Keratinocyte (primary cell): ENCODE measurements around the gene HSBP1L1. TPM values are rescaled to one million over a fixed set of nuclear protein-coding genes. Genes with fewer than 3 reads are reported as not detected.

Source experiments
- DNase-seq: peaks from one replicate; pipeline ENCODE4 v3.0.0-alpha.2; 2011; ENCODE audit warnings: low read depth, missing footprints, low spot score
- FAIRE-seq: peaks from 2 replicates; lab custom pipeline; 2011; peaks lifted over from hg19 to GRCh38; lab: Jason Lieb, UNC
- H2AFZ ChIP-seq: 2 replicates; pipeline ENCODE4 v1.6.0; 2012; ENCODE audit warnings: low read length, control low read depth, inconsistent platforms; ENCODE audit not compliant: control insufficient read depth
- H3K27ac ChIP-seq: 2 replicates; pipeline ENCODE4 v1.5.1; 2011; ENCODE audit warnings: low read length; ENCODE audit not compliant: control insufficient read depth, insufficient read depth
- H3K27me3 ChIP-seq: 3 replicates; pipeline ENCODE4 v1.6.0; 2011; ENCODE audit warnings: low read length; ENCODE audit not compliant: control insufficient read depth, insufficient read depth; ENCODE audit errors: extremely low read depth
- H3K36me3 ChIP-seq, 2 experiments: 2 replicates in 1 of 2; 3 replicates in 1 of 2; pipeline ENCODE4 v1.5.1; 2011; ENCODE audit warnings: low read length in 2 of 2, mild to moderate bottlenecking in 1 of 2; ENCODE audit not compliant: control insufficient read depth in 2 of 2, insufficient read depth in 2 of 2; ENCODE audit errors: extremely low read depth in 1 of 2
- H3K4me1 ChIP-seq: 3 replicates; pipeline ENCODE4 v1.5.1; 2011; ENCODE audit warnings: low read length; ENCODE audit not compliant: control insufficient read depth, insufficient read depth; ENCODE audit errors: extremely low read depth
- H3K4me2 ChIP-seq: 3 replicates; pipeline ENCODE4 v1.6.0; 2011; ENCODE audit warnings: low read depth, low read length; ENCODE audit not compliant: control insufficient read depth, insufficient read depth; ENCODE audit errors: extremely low read depth
- H3K4me3 ChIP-seq, 3 experiments: fragments of 200-600 bp in 1 of 3; sonication (generic) in 1 of 3; 2 replicates in 2 of 3; 3 replicates in 1 of 3; pipeline ENCODE4 v1.5.1; 2011 to 2016; ENCODE audit warnings: low read length in 3 of 3, mild to moderate bottlenecking in 3 of 3, control low read depth in 2 of 3, inconsistent platforms in 1 of 3, low read depth in 1 of 3, mixed read lengths in 1 of 3, mixed run types in 1 of 3, moderate library complexity in 1 of 3; ENCODE audit not compliant: control insufficient read depth in 2 of 3, insufficient read depth in 2 of 3; ENCODE audit errors: extremely low read depth in 1 of 3
- H3K79me2 ChIP-seq: 2 replicates; pipeline ENCODE4 v1.6.0; 2012; ENCODE audit warnings: low read length; ENCODE audit not compliant: control insufficient read depth, insufficient read depth
- H3K9ac ChIP-seq: 3 replicates; pipeline ENCODE4 v1.6.0; 2011; ENCODE audit warnings: low read length; ENCODE audit not compliant: control insufficient read depth, insufficient read depth; ENCODE audit errors: extremely low read depth
- H3K9me1 ChIP-seq: 3 replicates; pipeline ENCODE4 v1.6.0; 2011; ENCODE audit warnings: low read length; ENCODE audit not compliant: control insufficient read depth, insufficient read depth; ENCODE audit errors: extremely low read depth
- H3K9me3 ChIP-seq: 2 replicates; pipeline ENCODE4 v1.5.1; 2012; ENCODE audit warnings: low read depth, low read length; ENCODE audit not compliant: control insufficient read depth
- H4K20me1 ChIP-seq: 3 replicates; pipeline ENCODE4 v1.6.0; 2011; ENCODE audit warnings: low read length; ENCODE audit not compliant: control insufficient read depth, insufficient read depth; ENCODE audit errors: extremely low read depth
- EZH2 ChIP-seq: IDR thresholded peaks from one replicate; pipeline ENCODE4 v1.6.1; 2012; ENCODE audit warnings: inconsistent platforms, mild to moderate bottlenecking, low read length, moderate library complexity
- dilution Hi-C: fragments of 300-500 bp; cut with MboI; formaldehyde crosslinking; loops from one replicate; pipeline ENCODE4 v1.7.0; 2020; ENCODE audit warnings: low sequenced_read_pairs; ENCODE audit not compliant: extremely low pct_ligation_motif_present
- polyA plus RNA-seq, 5 experiments: library from polyadenylated mRNA; depleted of rRNA in 3 of 5; stranded (reverse) in 3 of 5; stranded (forward) in 1 of 5; unstranded in 1 of 5; fragments of >200 nt; gene quantifications; 1 replicate in 1 of 5; 2 replicates in 3 of 5; 3 replicates in 1 of 5; pipeline versions ENCODE4 v1.2.1 to v1.2.3, GENCODE V29; 2011 to 2012; ENCODE audit warnings: missing spikeins in 2 of 5, low read depth in 1 of 5, low replicate concordance in 1 of 5
- TF ChIP-seq, protein P1 (sequence below), 3 experiments: IDR thresholded peaks in 1 of 3; conservative IDR thresholded peaks in 1 of 3; optimal IDR thresholded peaks in 1 of 3; 2 replicates in 2 of 3; 3 replicates in 1 of 3; pipeline versions ENCODE3 to v1.5.1; 2011; ENCODE audit warnings: low read length in 3 of 3, mild to moderate bottlenecking in 3 of 3, moderate library complexity in 2 of 3, control low read depth in 1 of 3, inconsistent platforms in 1 of 3; ENCODE audit not compliant: insufficient read depth in 2 of 3; ENCODE audit errors: extremely low read depth in 1 of 3

Gene HSBP1L1
- polyA plus RNA-seq, 1 donor (not counting 4 experiments of a cell fraction or from before 2014, with no cell fraction given) = 49.6 TPM

DNA sequence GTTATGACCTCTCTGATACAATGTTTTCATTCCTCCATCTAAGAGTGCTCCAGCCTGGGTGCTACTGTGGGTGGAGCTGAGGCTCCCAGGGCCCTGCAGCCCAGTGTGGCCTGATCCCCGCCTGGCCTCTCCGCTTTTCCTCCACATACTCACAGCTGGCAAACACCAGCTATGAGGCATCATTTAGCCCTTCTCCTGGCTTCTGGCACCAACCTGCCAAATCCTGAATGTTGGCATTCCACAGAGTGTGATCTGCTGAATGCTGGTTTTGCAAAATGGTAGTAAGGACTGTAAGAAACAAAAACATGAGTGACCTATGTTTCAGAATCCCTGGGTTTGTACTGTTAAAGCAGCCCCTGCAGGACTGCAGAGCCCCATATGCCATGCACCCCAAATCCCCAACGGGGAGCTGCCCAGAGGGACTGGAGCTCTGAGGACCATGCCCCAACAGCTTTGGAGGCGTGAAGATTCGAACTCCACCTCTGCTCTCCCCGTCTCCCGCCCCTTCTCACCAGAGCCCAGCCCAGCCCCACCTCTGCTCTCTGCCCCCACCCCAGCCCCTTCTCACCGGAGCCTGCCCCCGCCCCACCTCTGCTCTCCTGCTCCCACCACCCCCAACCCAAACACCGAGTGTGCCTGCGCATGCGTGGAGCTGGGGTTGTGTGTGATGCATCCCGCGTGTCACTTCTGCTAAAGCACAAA, 17.2 kb upstream of the HSBP1L1 start:
- no peak for TF ChIP-seq EZH2
- TF ChIP-seq, protein P1, sequence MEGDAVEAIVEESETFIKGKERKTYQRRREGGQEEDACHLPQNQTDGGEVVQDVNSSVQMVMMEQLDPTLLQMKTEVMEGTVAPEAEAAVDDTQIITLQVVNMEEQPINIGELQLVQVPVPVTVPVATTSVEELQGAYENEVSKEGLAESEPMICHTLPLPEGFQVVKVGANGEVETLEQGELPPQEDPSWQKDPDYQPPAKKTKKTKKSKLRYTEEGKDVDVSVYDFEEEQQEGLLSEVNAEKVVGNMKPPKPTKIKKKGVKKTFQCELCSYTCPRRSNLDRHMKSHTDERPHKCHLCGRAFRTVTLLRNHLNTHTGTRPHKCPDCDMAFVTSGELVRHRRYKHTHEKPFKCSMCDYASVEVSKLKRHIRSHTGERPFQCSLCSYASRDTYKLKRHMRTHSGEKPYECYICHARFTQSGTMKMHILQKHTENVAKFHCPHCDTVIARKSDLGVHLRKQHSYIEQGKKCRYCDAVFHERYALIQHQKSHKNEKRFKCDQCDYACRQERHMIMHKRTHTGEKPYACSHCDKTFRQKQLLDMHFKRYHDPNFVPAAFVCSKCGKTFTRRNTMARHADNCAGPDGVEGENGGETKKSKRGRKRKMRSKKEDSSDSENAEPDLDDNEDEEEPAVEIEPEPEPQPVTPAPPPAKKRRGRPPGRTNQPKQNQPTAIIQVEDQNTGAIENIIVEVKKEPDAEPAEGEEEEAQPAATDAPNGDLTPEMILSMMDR (optimal IDR thresholded peaks at IDR 0.05 in 1 of 3, IDR thresholded peaks at IDR 0.05 in 1 of 3, conservative IDR thresholded peaks at IDR 0.05 in 1 of 3; ENCODE audit: extremely low read depth in 1 of 3, insufficient read depth in 2 of 3, low read length in 3 of 3) = no peak
- Histone ChIP-seq H2AFZ (no peak overlapping the region), H3K4me3 (no peak overlapping the region), H3K79me2 (peaks cover 70% of the 10 kb centered on the region), H3K4me1 (peaks cover 12% of the 10 kb centered on the region), H3K9me1 (peaks cover 4% of the 10 kb centered on the region), H3K27me3 (no peaks in the 10 kb centered on the region), H3K9ac (no peak overlapping the region), H3K4me2 (no peak overlapping the region), H3K27ac (no peak overlapping the region), H3K9me3 (no peaks in the 10 kb centered on the region), H3K36me3 (peaks cover 24 to 25% of the 10 kb centered on the region in 2 experiments), H4K20me1 (peaks cover 3% of the 10 kb centered on the region)
- dilution Hi-C loops = no loop called here
- FAIRE-seq = peak; percentile 84
- no peak for DNase-seq

DNA sequence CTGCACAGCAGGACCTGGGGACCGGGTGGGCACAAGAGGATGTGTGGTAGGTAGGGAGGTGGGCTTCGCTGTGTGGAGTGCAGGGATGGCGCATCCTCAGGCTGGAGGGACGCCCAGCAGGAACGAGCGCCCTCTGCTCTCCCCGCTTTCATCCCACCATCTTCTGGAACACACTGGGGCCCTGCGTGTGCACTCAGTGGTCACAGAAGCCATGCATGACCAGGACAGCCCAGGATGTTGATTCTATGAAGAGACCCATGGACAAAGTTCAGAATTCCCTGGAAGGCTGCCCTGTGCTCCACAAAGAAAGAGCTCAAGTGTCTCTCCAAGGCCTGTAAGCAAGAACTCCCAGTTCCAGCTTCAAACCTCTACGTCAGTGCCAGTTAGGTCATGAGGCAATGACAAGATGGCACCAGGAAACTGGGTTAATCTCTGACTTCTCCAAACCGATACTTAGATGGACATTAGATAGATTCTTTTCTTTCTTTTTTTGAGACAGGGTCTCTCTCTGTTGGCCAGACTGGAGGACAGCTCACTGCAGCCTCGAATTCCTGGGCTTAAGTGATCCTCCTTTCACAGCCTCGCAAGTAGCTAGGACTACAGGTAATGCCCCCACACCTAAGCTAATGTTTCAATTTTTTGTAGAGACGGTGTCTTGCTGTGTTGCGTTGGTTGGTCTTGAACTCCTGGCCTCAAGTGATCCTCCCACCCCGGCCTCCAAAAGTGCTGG, 16.4 kb upstream of the HSBP1L1 start:
- H3K4me1 ChIP-seq = peaks cover 12% of the 10 kb centered on the region
- H3K9me1 ChIP-seq = peaks cover 4% of the 10 kb centered on the region
- H4K20me1 ChIP-seq = peaks cover 3% of the 10 kb centered on the region
- FAIRE-seq = no peak
- no peak overlapping the region for H3K4me2 ChIP-seq
- no peak overlapping the region for H2AFZ ChIP-seq
- no peak overlapping the region for H3K27ac ChIP-seq
- dilution Hi-C loops = no loop called here
- H3K4me3 ChIP-seq = no peak overlapping the region
- H3K9me3 ChIP-seq = no peaks in the 10 kb centered on the region
- H3K27me3 ChIP-seq = no peaks in the 10 kb centered on the region
- no peak for DNase-seq
- TF ChIP-seq, protein P1 (optimal IDR thresholded peaks at IDR 0.05 in 1 of 3, IDR thresholded peaks at IDR 0.05 in 1 of 3, conservative IDR thresholded peaks at IDR 0.05 in 1 of 3; ENCODE audit: extremely low read depth in 1 of 3, insufficient read depth in 2 of 3, low read length in 3 of 3) = no peak
- TF ChIP-seq EZH2 = no peak
- peaks cover 17 to 18% of the 10 kb centered on the region in 2 experiments for H3K36me3 ChIP-seq
- H3K9ac ChIP-seq = no peak overlapping the region
- H3K79me2 ChIP-seq = peaks cover 65% of the 10 kb centered on the region
